DOHH2 (cell line): ENCODE results near the gene KRTAP10-10.
"Not testable (repeated sequence)": the region's sequence is repeated elsewhere in the genome, so short reads cannot be mapped to it uniquely, and the experiment has no call there.

ENCODE experiments used
- H3F3A ChIP-seq: fragments of 200-600 bp; sonication (generic), shearing (Covaris generic); 2 replicates; pipeline ENCODE4 v1.6.0; 2016; ENCODE audit warnings: antibody characterized with exemption, mild to moderate bottlenecking; ENCODE audit not compliant: control insufficient read depth, insufficient read depth
- H3K27ac ChIP-seq: fragments of 200-600 bp; sonication (generic); 2 replicates; pipeline ENCODE4 v1.5.1; 2014; ENCODE audit warnings: low read depth, mild to moderate bottlenecking, low read length, moderate library complexity
- H3K27me3 ChIP-seq: fragments of 200-600 bp; sonication (generic); 2 replicates; pipeline ENCODE4 v1.6.1; 2014; ENCODE audit warnings: mild to moderate bottlenecking, low read length, mixed read lengths; ENCODE audit not compliant: control insufficient read depth
- H3K36me3 ChIP-seq: fragments of 200-600 bp; sonication (generic); 2 replicates; pipeline ENCODE4 v1.6.1; 2014; ENCODE audit warnings: mild to moderate bottlenecking, low read length, moderate library complexity, mixed read lengths; ENCODE audit not compliant: control insufficient read depth
- H3K4me1 ChIP-seq: fragments of 200-600 bp; sonication (generic); 2 replicates; pipeline ENCODE4 v1.6.1; 2014; ENCODE audit warnings: mild to moderate bottlenecking, low read length, mixed read lengths; ENCODE audit not compliant: control insufficient read depth
- H3K4me2 ChIP-seq: fragments of 200-600 bp; sonication (generic); 2 replicates; pipeline ENCODE4 v1.6.0; 2014; ENCODE audit warnings: mild to moderate bottlenecking, low read length, moderate library complexity
- H3K4me3 ChIP-seq: fragments of 200-600 bp; sonication (generic); 2 replicates; pipeline ENCODE4 v1.5.1; 2014; ENCODE audit warnings: mild to moderate bottlenecking, low read length, mixed read lengths
- H3K79me2 ChIP-seq: fragments of 200-600 bp; sonication (generic); 2 replicates; pipeline ENCODE4 v1.6.1; 2014; ENCODE audit warnings: mild to moderate bottlenecking, low read length, mixed read lengths; ENCODE audit not compliant: control insufficient read depth
- H3K9me2 ChIP-seq: fragments of 200-600 bp; sonication (generic); replicated peaks from 2 replicates; pipeline ENCODE4 v1.6.1; 2014; ENCODE audit warnings: mild to moderate bottlenecking, low read length, mixed read lengths; ENCODE audit not compliant: control insufficient read depth
- H3K9me3 ChIP-seq: fragments of 200-600 bp; sonication (generic); 2 replicates; pipeline ENCODE4 v1.6.1; 2014; ENCODE audit warnings: antibody characterized with exemption, low read length, mixed read lengths; ENCODE audit not compliant: control insufficient read depth, insufficient read depth
- H4K20me1 ChIP-seq: fragments of 200-600 bp; sonication (generic); 2 replicates; pipeline ENCODE4 v1.6.0; 2014; ENCODE audit warnings: low read depth, mild to moderate bottlenecking, antibody characterized with exemption, low read length, moderate library complexity; ENCODE audit not compliant: control insufficient read depth, insufficient read depth
- CTCF ChIP-seq: fragments of 200-600 bp; sonication (generic); IDR thresholded peaks from one replicate; pipeline ENCODE4 v1.5.1; 2014; ENCODE audit warnings: antibody characterized with exemption, mild to moderate bottlenecking, low read depth, low read length; ENCODE audit not compliant: poor library complexity, severe bottlenecking
- EZH2phosphoT487 ChIP-seq: fragments of 200-600 bp; sonication (generic); IDR thresholded peaks from 2 replicates; pipeline ENCODE4 v1.6.1; 2017; ENCODE audit warnings: borderline replicate concordance, mild to moderate bottlenecking, antibody characterized with exemption, low read length, moderate library complexity, mixed read lengths

Gene KRTAP10-10

GRCh38 chr21:44636209-44637017, 743 bp upstream of the KRTAP10-10 start:
- H3K4me2 ChIP-seq = no peak overlapping the region
- no peaks in the 10 kb centered on the region for H3K79me2 ChIP-seq
- H3F3A ChIP-seq = no peaks in the 10 kb centered on the region
- no peaks in the 10 kb centered on the region for H3K27me3 ChIP-seq
- H3K36me3 ChIP-seq = no peaks in the 10 kb centered on the region
- no peaks in the 10 kb centered on the region for H3K9me2 ChIP-seq
- TF ChIP-seq CTCF (no peak), EZH2phosphoT487 (no peak)
- H3K9me3 ChIP-seq = peaks cover 5% of the 10 kb centered on the region; the same call in 1 of the 2 replicates
- H4K20me1 ChIP-seq = no peaks in the 10 kb centered on the region
- no peak overlapping the region for H3K4me3 ChIP-seq
- no peaks in the 10 kb centered on the region for H3K4me1 ChIP-seq
- H3K27ac ChIP-seq = no peak overlapping the region

DNA sequence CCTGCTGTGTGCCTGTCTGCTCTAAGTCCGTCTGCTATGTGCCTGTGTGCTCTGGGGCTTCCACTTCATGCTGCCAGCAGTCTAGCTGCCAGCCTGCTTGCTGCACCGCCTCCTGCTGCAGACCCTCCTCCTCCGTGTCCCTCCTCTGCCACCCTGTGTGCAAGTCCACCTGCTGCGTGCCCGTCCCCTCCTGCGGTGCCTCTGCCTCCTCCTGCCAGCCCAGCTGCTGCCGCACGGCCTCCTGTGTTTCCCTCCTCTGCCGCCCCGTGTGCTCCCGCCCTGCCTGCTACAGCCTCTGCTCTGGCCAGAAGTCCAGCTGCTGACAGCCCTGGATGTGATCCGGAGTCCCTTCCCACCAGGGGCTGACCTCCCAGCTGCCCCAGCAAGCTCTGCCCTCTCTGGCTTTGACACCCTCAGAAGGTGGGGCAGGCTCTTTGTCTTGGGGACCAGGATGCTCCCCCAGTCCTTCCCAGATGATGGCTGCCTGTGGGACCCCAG, 744 bp downstream of the KRTAP10-10 start:
- not testable (repeated sequence) for H3K27me3 ChIP-seq

GRCh38 chr21:44638506-44639330, 1.6 kb downstream of the KRTAP10-10 start:
- not testable (repeated sequence) for H3K79me2 ChIP-seq, H3K36me3 ChIP-seq

More for the DNA sequence above, 744 bp downstream of the KRTAP10-10 start:
- not testable (repeated sequence) for H3K27ac ChIP-seq, H3K9me3 ChIP-seq, H3F3A ChIP-seq, H4K20me1 ChIP-seq, H3K4me1 ChIP-seq, H3K79me2 ChIP-seq, H3K4me3 ChIP-seq, H3K4me2 ChIP-seq, H3K9me2 ChIP-seq, H3K36me3 ChIP-seq

GRCh38 chr21:44639331-44639655, 2.1 kb downstream of the KRTAP10-10 start:
- Histone ChIP-seq H3K36me3 (no peaks in the 10 kb centered on the region), H3K27me3 (no peaks in the 10 kb centered on the region), H3K27ac (no peak overlapping the region), H3K4me2 (no peak overlapping the region), H4K20me1 (no peaks in the 10 kb centered on the region), H3K79me2 (no peaks in the 10 kb centered on the region), H3K9me3 (peaks cover 4% of the 10 kb centered on the region; the same call in 1 of the 2 replicates), H3F3A (no peaks in the 10 kb centered on the region), H3K4me1 (no peaks in the 10 kb centered on the region), H3K9me2 (no peaks in the 10 kb centered on the region), H3K4me3 (no peak overlapping the region)
- no peak for TF ChIP-seq EZH2phosphoT487
- no peak for TF ChIP-seq CTCF

More at GRCh38 chr21:44638506-44639330, 1.6 kb downstream of the KRTAP10-10 start:
- H4K20me1 ChIP-seq, H3K4me1 ChIP-seq, H3K4me2 ChIP-seq, H3K27ac ChIP-seq, H3K9me2 ChIP-seq, H3K27me3 ChIP-seq, H3F3A ChIP-seq, H3K4me3 ChIP-seq, H3K9me3 ChIP-seq: not testable (repeated sequence)
